Ramos (cell line): ENCODE measurements around the gene AKR1C8.
"Not testable (repeated sequence)": the region's sequence is repeated elsewhere in the genome, so short reads cannot be mapped to it uniquely, and the experiment has no call there.

Experiments
- in situ Hi-C: fragments of 300-500 bp; cut with MboI; formaldehyde crosslinking; loops from one replicate; pipeline ENCODE4 v1.14.3; 2022; ENCODE audit warnings: low sequenced_read_pairs; ENCODE audit not compliant: unreplicated experiment

Gene AKR1C8

GRCh38 chr10:5175581-5175980, 9.4 kb downstream of the AKR1C8 start:
- in situ Hi-C loops: not testable (repeated sequence)

GRCh38 chr10:5168897-5169420, 16.0 kb downstream of the AKR1C8 start:
- in situ Hi-C loops: no loop called here

DNA sequence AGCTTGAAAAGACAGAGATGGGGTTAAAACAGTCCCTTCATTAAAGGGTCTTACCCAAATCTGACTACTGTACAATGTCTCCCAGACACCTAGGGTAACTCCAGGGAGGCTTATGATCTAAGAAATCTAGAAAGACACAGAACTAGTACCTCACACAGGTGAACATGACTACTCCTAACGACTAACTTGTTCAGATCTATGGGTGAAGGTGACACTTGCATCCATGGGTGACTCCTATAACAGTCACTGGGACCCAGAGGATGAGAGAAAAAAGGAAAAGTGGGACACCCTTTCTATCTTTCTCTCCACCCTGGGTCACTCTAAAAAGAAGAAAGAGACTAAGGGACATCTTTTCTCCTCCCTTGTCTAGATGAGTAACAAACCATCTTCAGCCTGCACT, 19.2 kb downstream of the AKR1C8 start:
- in situ Hi-C loops: no loop called here

DNA sequence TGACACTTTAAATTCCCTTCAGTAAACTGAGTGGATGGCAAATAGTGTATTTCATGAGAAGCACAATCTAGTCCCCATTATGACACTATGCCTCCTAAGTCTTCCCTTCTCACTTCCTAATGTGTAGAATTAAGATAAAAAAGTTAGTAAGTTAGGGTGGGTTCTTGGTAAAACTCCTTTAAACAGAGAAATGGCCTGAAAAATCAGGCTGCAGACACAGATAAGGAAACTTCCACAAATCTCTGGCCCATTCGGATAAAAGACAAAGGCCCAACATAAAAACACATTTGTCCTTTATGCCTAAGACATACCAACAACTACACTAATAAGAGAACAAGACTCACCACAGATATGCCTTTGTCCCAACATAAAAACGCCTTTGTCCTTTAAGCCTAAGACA, 21.5 kb downstream of the AKR1C8 start:
- in situ Hi-C loops: no loop called here

DNA sequence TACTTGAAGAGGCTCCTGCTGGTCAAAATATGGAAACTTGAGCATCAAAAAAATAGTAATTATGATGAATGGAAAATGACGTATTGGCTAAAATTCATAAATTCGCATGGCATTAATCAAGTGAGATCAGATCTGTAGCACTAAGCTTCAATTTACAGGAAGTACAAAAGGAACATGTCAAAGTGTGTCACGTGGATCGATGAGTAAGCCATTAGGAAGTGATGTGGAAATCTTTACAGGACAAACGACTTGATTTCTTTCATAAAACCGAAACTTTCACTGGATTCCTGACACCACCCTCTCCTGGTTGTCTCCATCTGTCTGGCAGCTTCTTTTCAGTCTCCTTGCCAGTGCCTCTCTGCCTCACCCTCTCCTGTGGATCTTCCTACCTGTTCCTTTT, 25.8 kb downstream of the AKR1C8 start:
- in situ Hi-C loops: no loop called here

GRCh38 chr10:5157501-5157900, 27.4 kb downstream of the AKR1C8 start:
- in situ Hi-C loops: no loop called here

DNA sequence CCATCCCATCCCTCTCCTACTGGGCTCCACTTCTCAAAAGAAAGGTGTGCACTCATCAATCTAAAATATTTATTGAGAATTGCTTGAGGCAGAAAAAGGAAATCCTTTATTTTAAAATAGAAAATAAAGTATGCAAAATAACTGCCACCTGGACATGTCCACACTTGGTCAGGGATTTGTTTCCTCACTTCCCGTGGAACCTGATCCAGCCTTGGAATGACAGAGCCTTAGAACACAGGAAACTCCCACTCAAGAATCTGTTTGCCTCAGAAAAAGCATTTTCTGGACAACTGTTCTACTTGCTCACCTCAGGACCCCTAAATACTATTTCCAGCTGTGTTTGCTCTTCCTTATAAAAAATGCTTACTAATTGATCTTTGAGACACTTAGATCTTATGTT, 29.0 kb downstream of the AKR1C8 start:
- in situ Hi-C loops: no loop called here

DNA sequence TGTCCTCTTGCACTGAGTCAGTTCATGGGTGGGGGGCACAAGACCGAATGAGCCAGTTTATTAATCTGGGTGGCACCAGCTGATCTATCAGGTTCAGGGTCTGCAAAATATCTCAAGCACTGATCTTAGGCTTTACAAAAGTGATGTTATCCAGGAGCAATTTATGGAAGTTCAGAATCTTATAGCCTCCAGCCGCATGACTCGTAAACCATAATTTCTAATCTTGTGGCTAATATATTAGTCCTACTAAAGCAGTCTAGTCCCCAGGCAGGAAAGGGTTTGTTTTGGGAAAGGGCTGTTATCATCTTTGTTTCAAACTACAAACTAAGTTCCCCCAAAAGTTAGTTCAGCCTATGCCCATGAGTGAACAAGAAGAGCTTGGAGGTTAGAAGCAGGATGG, 33.9 kb downstream of the AKR1C8 start:
- in situ Hi-C loops: no loop called here

GRCh38 chr10:5148678-5149032, 36.3 kb downstream of the AKR1C8 start:
- in situ Hi-C loops: no loop called here

DNA sequence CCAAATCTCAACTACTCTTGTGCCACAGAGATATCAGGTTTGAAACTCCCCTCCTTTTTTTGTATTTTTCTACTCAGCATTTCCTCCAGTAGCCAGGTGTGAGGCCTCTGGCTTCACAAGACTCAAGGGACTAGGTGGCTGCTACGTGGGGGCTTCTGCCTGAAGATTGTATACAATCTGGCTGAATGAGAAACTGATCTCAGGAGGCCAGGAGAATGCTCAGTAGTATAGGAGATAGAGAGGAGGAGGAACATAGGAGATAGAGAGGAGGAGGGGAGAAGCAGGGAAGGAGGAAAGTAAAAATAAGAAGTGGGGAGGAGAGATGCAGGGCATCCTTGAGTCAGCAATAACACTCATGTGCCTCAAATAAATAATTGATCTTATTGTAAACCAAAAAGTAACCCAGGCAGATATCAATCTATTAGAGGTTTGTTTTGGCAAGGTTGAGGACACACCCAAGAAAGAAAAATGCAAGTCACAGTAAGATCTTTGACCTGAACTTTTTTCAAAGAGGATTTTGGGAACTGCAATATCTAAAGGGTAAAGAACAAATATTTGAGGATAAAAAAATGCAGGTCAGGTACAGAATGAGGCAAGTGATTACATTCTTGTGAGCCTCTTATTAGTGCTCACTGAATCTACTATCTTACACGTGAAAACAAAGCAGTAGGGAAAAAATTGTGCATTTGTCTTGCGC, 36.8 kb downstream of the AKR1C8 start:
- in situ Hi-C loops: no loop called here

DNA sequence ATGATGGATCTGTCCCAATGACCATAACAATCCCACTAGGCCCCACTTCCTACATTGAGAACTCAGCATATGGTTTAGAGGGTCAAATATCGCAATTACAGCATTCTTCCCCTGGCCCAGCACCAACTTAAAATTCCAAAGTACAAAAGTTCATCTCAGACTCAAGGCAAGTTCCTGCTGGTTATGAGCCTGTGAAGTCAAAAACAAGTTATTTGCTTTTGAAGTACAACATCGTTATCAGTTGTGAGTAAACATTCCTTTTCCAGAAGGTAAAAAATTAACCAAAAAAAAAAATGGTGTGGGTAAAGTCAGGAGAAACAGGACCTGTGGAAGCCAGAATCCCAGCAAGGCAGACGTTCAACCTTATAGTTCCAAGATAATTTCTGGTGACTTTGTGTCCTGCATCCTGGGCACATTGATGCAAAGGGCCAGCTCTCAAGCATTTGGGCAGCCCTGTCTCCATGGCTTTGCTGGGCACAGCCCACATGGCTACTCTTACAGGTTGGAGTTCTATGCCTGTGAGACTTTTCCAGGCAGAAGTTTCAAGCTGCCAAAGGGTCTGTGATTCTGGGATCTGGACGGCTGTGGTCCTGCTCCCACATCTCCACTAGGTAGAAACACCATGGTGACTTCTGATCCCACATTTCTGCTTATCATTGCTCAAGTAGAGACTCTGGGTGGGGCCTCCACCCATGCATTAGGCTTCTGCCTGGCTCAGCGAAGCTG, 37.5 kb downstream of the AKR1C8 start:
- in situ Hi-C loops: no loop called here

GRCh38 chr10:5146920-5147254, 38.1 kb downstream of the AKR1C8 start:
- in situ Hi-C loops: no loop called here

- in situ Hi-C loops: no loop called here
These were observed 41.8 kb downstream of the AKR1C8 start for GRCh38 chr10:5143137-5143536.

GRCh38 chr10:5142199-5142598, 42.8 kb downstream of the AKR1C8 start:
- in situ Hi-C loops: no loop called here

- in situ Hi-C loops: not testable (repeated sequence)
These were observed 47.3 kb downstream of the AKR1C8 start for GRCh38 chr10:5137699-5138098.

- in situ Hi-C loops: no loop called here
These were observed 48.4 kb downstream of the AKR1C8 start for GRCh38 chr10:5136468-5137087.

GRCh38 chr10:5135581-5135980, 49.4 kb downstream of the AKR1C8 start:
- in situ Hi-C loops: no loop called here

- in situ Hi-C loops: no loop called here
These were observed 59.5 kb downstream of the AKR1C8 start for GRCh38 chr10:5125315-5126044.

DNA sequence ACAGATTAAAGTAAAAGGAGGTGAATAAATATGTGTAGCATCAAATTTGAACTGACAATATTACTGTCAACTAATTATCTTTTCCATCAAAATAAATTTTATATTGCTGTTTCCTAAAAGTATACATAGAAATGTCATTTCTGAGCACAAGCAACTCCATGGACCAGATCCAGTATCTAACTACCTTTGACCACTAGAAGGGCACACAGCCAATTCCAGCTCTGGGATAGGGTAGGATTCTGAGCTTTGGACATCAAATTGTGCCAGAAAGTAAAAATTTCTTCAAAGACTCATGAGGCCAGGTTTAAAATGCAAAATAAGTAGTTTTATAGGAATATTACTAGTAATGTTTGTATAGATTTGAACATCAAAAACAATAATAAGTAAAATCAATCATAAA, 61.1 kb downstream of the AKR1C8 start:
- in situ Hi-C loops: no loop called here

GRCh38 chr10:5119997-5120396, 65.0 kb downstream of the AKR1C8 start:
- in situ Hi-C loops: not testable (repeated sequence)

DNA sequence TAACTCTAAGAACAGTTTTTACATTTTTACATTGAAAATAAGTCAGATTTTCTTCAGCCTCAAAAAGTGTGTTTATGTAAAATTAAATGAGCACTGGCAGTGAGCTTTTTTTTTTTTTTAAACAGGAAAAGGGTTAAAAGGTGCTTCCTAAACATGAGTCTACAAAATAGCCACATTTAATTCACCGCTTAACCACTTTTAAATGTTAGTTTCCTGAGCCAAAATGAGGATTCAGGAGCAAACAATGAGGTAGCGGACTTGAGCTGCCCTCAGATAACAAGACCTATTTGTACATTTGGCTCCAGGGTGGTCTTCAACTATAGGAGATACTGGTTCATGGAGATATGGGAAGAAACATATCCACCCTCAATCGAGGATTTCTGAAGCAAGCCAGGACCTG, 67.9 kb downstream of the AKR1C8 start:
- in situ Hi-C loops: no loop called here
